Activated CD4-positive, alpha-beta memory T cell treated with anti-CD3 and anti-CD28 coated beads for 36 hours (primary cell): ENCODE results near the gene KCNS1. TPM values are rescaled to one million over a fixed set of nuclear protein-coding genes. Genes with fewer than 3 reads are reported as not detected.

Experiments used
- CTCF ChIA-PET: fragments of 350-600 bp; sonication (Branson Sonifier 250); formaldehyde crosslinking; loops from one replicate; lab custom pipeline; 2021; ENCODE audit warnings: antibody characterized with exemption, inconsistent platforms; lab: Charles Lee
- POLR2A ChIA-PET: fragments of 350-600 bp; sonication (Branson Sonifier 250); formaldehyde crosslinking; loops from one replicate; lab custom pipeline; 2021; ENCODE audit warnings: antibody characterized with exemption; lab: Charles Lee
- DNase-seq: peaks from one replicate; pipeline ENCODE4 v3.0.0-alpha.2; 2020
- H3K27ac Mint-ChIP-seq: one replicate; pipeline ENCODE4 v1.8.0; 2021; ENCODE audit warnings: mixed read lengths
- H3K27me3 Mint-ChIP-seq: one replicate; pipeline ENCODE4 v1.8.0; 2021; ENCODE audit warnings: mixed read lengths
- H3K36me3 Mint-ChIP-seq: one replicate; pipeline ENCODE4 v1.8.0; 2021; ENCODE audit warnings: mixed read lengths
- H3K4me1 Mint-ChIP-seq: one replicate; pipeline ENCODE4 v1.8.0; 2021; ENCODE audit warnings: low read depth, mixed read lengths
- H3K4me3 Mint-ChIP-seq: one replicate; pipeline ENCODE4 v1.8.0; 2021; ENCODE audit warnings: mild to moderate bottlenecking, mixed read lengths
- H3K9me3 Mint-ChIP-seq: one replicate; pipeline ENCODE4 v1.8.0; 2021; ENCODE audit warnings: mixed read lengths
- intact Hi-C: fragments of 100-400 bp; cut with micrococcal nuclease; formaldehyde crosslinking; loops from one replicate; pipeline ENCODE4 v1.15.1; 2023
- total RNA-seq, 2 experiments: library from RNA; stranded (reverse); gene quantifications; one replicate each; pipeline ENCODE4 v1.2.3, GENCODE V29; 2021

Gene KCNS1
- total RNA-seq, 2 experiments from 2014 or later, result 0.34 to 0.45 TPM

- DNase-seq, result no peak
- intact Hi-C loops, result no loop called here
- POLR2A ChIA-PET, result interaction anchor here (0.6 kb wide), 1 partner anchor 134 kb away, joined by 3 read pairs; no protein-coding TSS in a partner anchor
- Mint-ChIP-seq H3K27me3 (peaks cover 8% of the 10 kb centered on the region), H3K27ac (no peak overlapping the region), H3K4me3 (no peak overlapping the region), H3K9me3 (no peaks in the 10 kb centered on the region), H3K36me3 (no peaks in the 10 kb centered on the region), H3K4me1 (peaks cover 3% of the 10 kb centered on the region)
- CTCF ChIA-PET, result interaction anchor here (1.3 to 4.8 kb wide), 5 partner anchors 10 to 188 kb away, joined by 3 to 60 read pairs (median 8); no protein-coding TSS in a partner anchor
These were observed 4.4 kb upstream of the KCNS1 start for GRCh38 chr20:45105317-45105716.

- Mint-ChIP-seq H3K4me3 (no peak overlapping the region), H3K27me3 (peaks cover 14% of the 10 kb centered on the region), H3K9me3 (no peaks in the 10 kb centered on the region), H3K36me3 (no peaks in the 10 kb centered on the region), H3K27ac (no peak overlapping the region), H3K4me1 (peaks cover 3% of the 10 kb centered on the region)
- DNase-seq, result no peak
- CTCF ChIA-PET, result interaction anchor here (0.6 to 4.8 kb wide), 6 partner anchors 10 to 886 kb away, joined by 3 to 60 read pairs (median 6); no protein-coding TSS in a partner anchor
- intact Hi-C loops, result no loop called here
- POLR2A ChIA-PET, result interaction anchor here (0.6 kb wide), 1 partner anchor 134 kb away, joined by 3 read pairs; no protein-coding TSS in a partner anchor
These were observed 3.9 kb upstream of the KCNS1 start for GRCh38 chr20:45104786-45105185.

- no peak overlapping the region for H3K4me3 Mint-ChIP-seq
- intact Hi-C loops, result no loop called here
- H3K27ac Mint-ChIP-seq, result no peak overlapping the region
- ChIA-PET POLR2A (no interaction called here), CTCF (interaction anchor here (1.3 to 3.6 kb wide), 3 partner anchors 9 to 59 kb away, joined by 3 to 10 read pairs (median 7); partner anchors contain the start of gene WFDC5)
- H3K36me3 Mint-ChIP-seq, result no peaks in the 10 kb centered on the region
- H3K27me3 Mint-ChIP-seq, result peaks cover 26% of the 10 kb centered on the region
- DNase-seq, result no peak
- H3K9me3 Mint-ChIP-seq, result no peaks in the 10 kb centered on the region
- peaks cover 9% of the 10 kb centered on the region for H3K4me1 Mint-ChIP-seq
These were observed 2.1 kb upstream of the KCNS1 start for GRCh38 chr20:45103072-45103471.

- intact Hi-C loops, result no loop called here
- no peaks in the 10 kb centered on the region for H3K36me3 Mint-ChIP-seq
- H3K9me3 Mint-ChIP-seq, result no peaks in the 10 kb centered on the region
- POLR2A ChIA-PET, result no interaction called here
- no peak for DNase-seq
- CTCF ChIA-PET, result interaction anchor here (1.0 to 8.6 kb wide), 3 partner anchors 10 to 191 kb away, joined by 5 to 106 read pairs (median 25); no protein-coding TSS in a partner anchor
- H3K4me1 Mint-ChIP-seq, result peaks cover 12% of the 10 kb centered on the region
- H3K27ac Mint-ChIP-seq, result no peak overlapping the region
- H3K4me3 Mint-ChIP-seq, result no peak overlapping the region
- H3K27me3 Mint-ChIP-seq, result peaks cover 36% of the 10 kb centered on the region
These were observed 465 bp upstream of the KCNS1 start for GRCh38 chr20:45101333-45101850.

- intact Hi-C loops, result loop anchor here (5.0 kb wide), 3 partner anchors 131 to 351 kb away; partner anchors contain the start of genes KCNK15 and STK4
- POLR2A ChIA-PET, result no interaction called here
- CTCF ChIA-PET, result interaction anchor here (0.7 to 8.6 kb wide), 15 partner anchors 8 to 1464 kb away, joined by 3 to 185 read pairs (median 4); partner anchors contain the start of genes TOMM34 and WFDC5
These were observed 2.7 kb downstream of the KCNS1 start for GRCh38 chr20:45098103-45098773.

GRCh38 chr20:45097485-45098102 lies 3.3 kb downstream of the KCNS1 start:
- Mint-ChIP-seq H3K4me3 (peak overlapping the region; percentile 54), H3K27ac (no peak overlapping the region), H3K4me1 (peaks cover 15% of the 10 kb centered on the region), H3K9me3 (no peaks in the 10 kb centered on the region), H3K36me3 (no peaks in the 10 kb centered on the region), H3K27me3 (peaks cover 36% of the 10 kb centered on the region)
- POLR2A ChIA-PET, result interaction anchor here (1.3 kb wide), 1 partner anchor 62 kb away, joined by 3 read pairs; no protein-coding TSS in a partner anchor
- peak; percentile 75 for DNase-seq
- CTCF ChIA-PET, result interaction anchor here (1.0 to 8.6 kb wide), 19 partner anchors 8 to 1464 kb away, joined by 3 to 185 read pairs (median 12); partner anchors contain the start of genes TOMM34 and WFDC5
- intact Hi-C loops, result loop anchor here (2.0 to 5.0 kb wide), 5 partner anchors 15 to 350 kb away; partner anchors contain the start of genes KCNK15 and STK4

More at GRCh38 chr20:45098103-45098773, 2.7 kb downstream of the KCNS1 start:
- peaks cover 36% of the 10 kb centered on the region for H3K27me3 Mint-ChIP-seq
- no peaks in the 10 kb centered on the region for H3K9me3 Mint-ChIP-seq
- H3K27ac Mint-ChIP-seq, result no peak overlapping the region
- H3K4me3 Mint-ChIP-seq, result peak overlapping the region; percentile 7
- DNase-seq, result peak; percentile 61
- peaks cover 15% of the 10 kb centered on the region for H3K4me1 Mint-ChIP-seq
- H3K36me3 Mint-ChIP-seq, result no peaks in the 10 kb centered on the region

- Mint-ChIP-seq H3K4me3 (no peak overlapping the region), H3K4me1 (peaks cover 15% of the 10 kb centered on the region), H3K36me3 (no peaks in the 10 kb centered on the region), H3K27ac (no peak overlapping the region), H3K27me3 (peaks cover 36% of the 10 kb centered on the region), H3K9me3 (no peaks in the 10 kb centered on the region)
- no peak for DNase-seq
- ChIA-PET CTCF (interaction anchor here (0.9 to 8.6 kb wide), 30 partner anchors 9 to 412 kb away, joined by 3 to 185 read pairs (median 9); partner anchors contain the start of genes TOMM34 and WFDC5), POLR2A (interaction anchor here (1.3 to 2.1 kb wide), 3 partner anchors 14 to 61 kb away, joined by 3 to 10 read pairs (median 3); no protein-coding TSS in a partner anchor)
- intact Hi-C loops, result loop anchor here (1.0 to 5.0 kb wide), 7 partner anchors 16 to 349 kb away; partner anchors contain the start of genes KCNK15 and STK4
These were observed 4.1 kb downstream of the KCNS1 start for GRCh38 chr20:45096781-45097180.

- intact Hi-C loops, result loop anchor here (1.0 to 5.0 kb wide), 7 partner anchors 17 to 349 kb away; partner anchors contain the start of genes KCNK15 and STK4
- Mint-ChIP-seq H3K27me3 (peaks cover 30% of the 10 kb centered on the region), H3K36me3 (no peaks in the 10 kb centered on the region), H3K27ac (no peak overlapping the region), H3K4me1 (peaks cover 13% of the 10 kb centered on the region), H3K9me3 (no peaks in the 10 kb centered on the region), H3K4me3 (no peak overlapping the region)
- DNase-seq, result peak; percentile 69
- CTCF ChIA-PET, result interaction anchor here (0.6 to 8.6 kb wide), 47 partner anchors 8 to 1348 kb away, joined by 3 to 185 read pairs (median 5); partner anchors contain the start of genes TOMM34 and WFDC5
- POLR2A ChIA-PET, result interaction anchor here (1.5 to 2.1 kb wide), 2 partner anchors 13 to 52 kb away, joined by 3 to 10 read pairs; no protein-coding TSS in a partner anchor
These were observed 5.1 kb downstream of the KCNS1 start for GRCh38 chr20:45095805-45096238.

- intact Hi-C loops, result loop anchor here (5.0 kb wide), 3 partner anchors 128 to 348 kb away; partner anchors contain the start of genes KCNK15 and STK4
- ChIA-PET CTCF (interaction anchor here (0.6 to 8.6 kb wide), 41 partner anchors 9 to 410 kb away, joined by 3 to 185 read pairs (median 6); partner anchors contain the start of genes TOMM34 and WFDC5), POLR2A (interaction anchor here (1.5 to 2.1 kb wide), 2 partner anchors 12 to 51 kb away, joined by 3 to 10 read pairs; no protein-coding TSS in a partner anchor)
- no peak overlapping the region for H3K27ac Mint-ChIP-seq
- no peaks in the 10 kb centered on the region for H3K9me3 Mint-ChIP-seq
- DNase-seq, result no peak
- no peaks in the 10 kb centered on the region for H3K36me3 Mint-ChIP-seq
- H3K4me1 Mint-ChIP-seq, result peaks cover 13% of the 10 kb centered on the region
- peaks cover 25% of the 10 kb centered on the region for H3K27me3 Mint-ChIP-seq
- H3K4me3 Mint-ChIP-seq, result no peak overlapping the region
These were observed 5.9 kb downstream of the KCNS1 start for GRCh38 chr20:45094864-45095574.

GRCh38 chr20:45094201-45094600 lies 6.7 kb downstream of the KCNS1 start:
- CTCF ChIA-PET, result interaction anchor here (1.2 to 8.6 kb wide), 13 partner anchors 12 to 198 kb away, joined by 3 to 185 read pairs (median 24); partner anchors contain the start of gene WFDC5
- Mint-ChIP-seq H3K9me3 (no peaks in the 10 kb centered on the region), H3K27ac (no peak overlapping the region), H3K4me1 (peaks cover 13% of the 10 kb centered on the region), H3K27me3 (peaks cover 16% of the 10 kb centered on the region), H3K4me3 (no peak overlapping the region), H3K36me3 (no peaks in the 10 kb centered on the region)
- POLR2A ChIA-PET, result no interaction called here
- intact Hi-C loops, result no loop called here
- no peak for DNase-seq
